Hepatocyte (in vitro differentiated cells): ENCODE results near the gene AGRN. TPM values are rescaled to one million over a fixed set of nuclear protein-coding genes. Genes with fewer than 3 reads are reported as not detected.

Experiments
- DNase-seq: peaks from one replicate; pipeline ENCODE4 v3.0.0-alpha.2; 2016; ENCODE audit warnings: low spot score
- H2AFZ ChIP-seq: fragments of 200-600 bp; sonication (generic); 2 replicates; pipeline ENCODE4 v1.6.0; 2016; ENCODE audit warnings: antibody characterized with exemption, mild to moderate bottlenecking
- H3K27ac ChIP-seq: fragments of 200-600 bp; sonication (generic); 2 replicates; pipeline ENCODE4 v1.5.1; 2016; ENCODE audit warnings: mild to moderate bottlenecking
- H3K27me3 ChIP-seq: fragments of 200-600 bp; sonication (generic); 2 replicates; pipeline ENCODE4 v1.6.1; 2016
- H3K36me3 ChIP-seq: fragments of 200-600 bp; sonication (generic); replicated peaks from 2 replicates; pipeline ENCODE4 v1.5.1; 2016; ENCODE audit warnings: low read depth; ENCODE audit not compliant: insufficient read depth
- H3K4me1 ChIP-seq: fragments of 200-600 bp; sonication (generic); 2 replicates; pipeline ENCODE4 v1.5.1; 2016; ENCODE audit warnings: mild to moderate bottlenecking, moderate library complexity; ENCODE audit not compliant: insufficient read depth
- H3K4me2 ChIP-seq: fragments of 200-600 bp; sonication (generic); 2 replicates; pipeline ENCODE4 v1.6.0; 2016
- H3K4me3 ChIP-seq: fragments of 200-600 bp; sonication (generic); 2 replicates; pipeline ENCODE4 v1.5.1; 2016; ENCODE audit warnings: mild to moderate bottlenecking
- H3K79me2 ChIP-seq: fragments of 200-600 bp; sonication (generic); 2 replicates; pipeline ENCODE4 v1.6.0; 2017; ENCODE audit warnings: mild to moderate bottlenecking
- H3K9me2 ChIP-seq: fragments of 200-600 bp; sonication (generic); replicated peaks from 2 replicates; pipeline ENCODE4 v1.6.0; 2017; ENCODE audit warnings: mild to moderate bottlenecking; ENCODE audit not compliant: insufficient read depth
- H3K9me3 ChIP-seq: fragments of 200-600 bp; sonication (generic); 2 replicates; pipeline ENCODE4 v1.5.1; 2016; ENCODE audit warnings: low read depth, mild to moderate bottlenecking
- H4K20me1 ChIP-seq: fragments of 200-600 bp; sonication (generic); 2 replicates; pipeline ENCODE4 v1.6.0; 2016; ENCODE audit warnings: mild to moderate bottlenecking; ENCODE audit not compliant: insufficient read depth, poor library complexity, severe bottlenecking
- EZH2 ChIP-seq: fragments of 200-600 bp; sonication (generic); IDR thresholded peaks from 2 replicates; pipeline ENCODE4 v1.6.1; 2016; ENCODE audit warnings: antibody characterized with exemption, mild to moderate bottlenecking, borderline replicate concordance
- EZH2phosphoT487 ChIP-seq: fragments of 200-600 bp; sonication (generic); IDR thresholded peaks from one replicate; pipeline ENCODE4 v1.6.1; 2018; ENCODE audit warnings: antibody characterized with exemption, mild to moderate bottlenecking, low read depth, moderate library complexity; ENCODE audit not compliant: unreplicated experiment, severe bottlenecking
- WGBS: methylation state at CpG from one replicate; pipeline ENCODE4 v1.1.6; 2016; ENCODE audit warnings: low lambda C conversion rate; ENCODE audit errors: missing lambda C conversion rate; 5-methylcytosine and 5-hydroxymethylcytosine counted together
- polyA plus RNA-seq: library from polyadenylated mRNA; unstranded; fragments of >200 nt; fragmentation: Nextera tagmentation; extraction: Ambion mirVana; gene quantifications from 2 replicates; pipeline ENCODE4 v1.2.1, GENCODE V29; 2016
- total RNA-seq: library from RNA; depleted of rRNA; stranded (reverse); fragments of >200 nt; gene quantifications from 2 replicates; pipeline ENCODE4 v1.2.3, GENCODE V29; 2014
- TF ChIP-seq, protein P1 (sequence below): fragments of 200-600 bp; sonication (generic); IDR thresholded peaks from 2 replicates; pipeline ENCODE4 v1.5.1; 2016; ENCODE audit warnings: antibody characterized with exemption, mild to moderate bottlenecking; ENCODE audit not compliant: poor library complexity

AGRN gene
- total and polyA plus RNA-seq, 2 experiments from 2014 or later = 53.3 to 81.8 TPM

DNA sequence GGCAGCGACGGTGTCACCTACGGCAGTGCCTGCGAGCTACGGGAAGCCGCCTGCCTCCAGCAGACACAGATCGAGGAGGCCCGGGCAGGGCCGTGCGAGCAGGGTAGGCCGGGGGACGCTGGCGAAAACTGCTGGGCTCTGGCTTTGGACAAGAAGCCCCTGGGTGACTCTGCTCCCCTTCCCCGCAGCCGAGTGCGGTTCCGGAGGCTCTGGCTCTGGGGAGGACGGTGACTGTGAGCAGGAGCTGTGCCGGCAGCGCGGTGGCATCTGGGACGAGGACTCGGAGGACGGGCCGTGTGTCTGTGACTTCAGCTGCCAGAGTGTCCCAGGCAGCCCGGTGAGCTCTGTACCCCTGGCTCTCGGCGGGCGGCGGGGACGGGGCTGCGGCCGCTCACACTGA lies 24.0 kb downstream of the AGRN start:
- Histone ChIP-seq H3K36me3 (no peaks in the 10 kb centered on the region), H3K4me2 (no peak overlapping the region), H3K4me3 (no peak overlapping the region), H3K79me2 (no peaks in the 10 kb centered on the region), H3K27me3 (no peaks in the 10 kb centered on the region), H3K4me1 (peaks cover 14% of the 10 kb centered on the region), H3K9me3 (no peaks in the 10 kb centered on the region), H3K27ac (no peak overlapping the region), H4K20me1 (peaks cover 18% of the 10 kb centered on the region), H2AFZ (no peak overlapping the region), H3K9me2 (no peaks in the 10 kb centered on the region)
- over 99% methylated on average over 33 of the region's 33 CpGs for WGBS
- no peak for TF ChIP-seq EZH2
- TF ChIP-seq, protein P1, sequence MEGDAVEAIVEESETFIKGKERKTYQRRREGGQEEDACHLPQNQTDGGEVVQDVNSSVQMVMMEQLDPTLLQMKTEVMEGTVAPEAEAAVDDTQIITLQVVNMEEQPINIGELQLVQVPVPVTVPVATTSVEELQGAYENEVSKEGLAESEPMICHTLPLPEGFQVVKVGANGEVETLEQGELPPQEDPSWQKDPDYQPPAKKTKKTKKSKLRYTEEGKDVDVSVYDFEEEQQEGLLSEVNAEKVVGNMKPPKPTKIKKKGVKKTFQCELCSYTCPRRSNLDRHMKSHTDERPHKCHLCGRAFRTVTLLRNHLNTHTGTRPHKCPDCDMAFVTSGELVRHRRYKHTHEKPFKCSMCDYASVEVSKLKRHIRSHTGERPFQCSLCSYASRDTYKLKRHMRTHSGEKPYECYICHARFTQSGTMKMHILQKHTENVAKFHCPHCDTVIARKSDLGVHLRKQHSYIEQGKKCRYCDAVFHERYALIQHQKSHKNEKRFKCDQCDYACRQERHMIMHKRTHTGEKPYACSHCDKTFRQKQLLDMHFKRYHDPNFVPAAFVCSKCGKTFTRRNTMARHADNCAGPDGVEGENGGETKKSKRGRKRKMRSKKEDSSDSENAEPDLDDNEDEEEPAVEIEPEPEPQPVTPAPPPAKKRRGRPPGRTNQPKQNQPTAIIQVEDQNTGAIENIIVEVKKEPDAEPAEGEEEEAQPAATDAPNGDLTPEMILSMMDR = no peak
- TF ChIP-seq EZH2phosphoT487 = no peak
- no peak for DNase-seq

DNA sequence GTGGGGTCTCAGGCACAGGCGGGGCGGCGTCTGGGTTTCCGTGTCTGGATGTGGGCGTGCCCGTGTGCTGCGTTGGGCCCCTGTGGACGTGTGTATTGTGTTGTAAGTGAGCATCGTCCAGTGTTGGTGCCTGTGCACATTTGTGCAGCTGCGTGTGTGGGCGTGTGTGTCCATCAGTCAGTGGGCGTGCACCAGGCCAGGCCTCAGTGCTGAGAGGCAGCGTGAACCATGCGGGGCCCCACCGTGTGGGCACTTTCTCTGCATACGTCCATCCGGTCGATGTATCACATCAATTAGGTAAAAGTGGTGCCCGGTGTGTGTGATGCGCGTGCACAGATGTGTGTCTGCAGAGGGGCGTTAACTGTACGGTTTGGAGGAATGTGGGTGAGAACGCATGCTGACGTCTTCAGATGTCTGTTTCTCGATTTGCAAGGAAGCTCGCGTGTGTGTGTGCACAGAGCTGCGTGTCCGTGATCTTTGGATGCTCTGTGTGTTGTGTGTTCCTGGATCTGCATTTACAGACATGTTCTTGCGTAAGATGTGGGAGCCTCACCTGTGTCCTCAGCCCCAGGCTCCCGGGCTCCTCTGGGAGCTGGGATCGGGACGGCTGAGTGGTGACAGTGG lies 24.6 kb downstream of the AGRN start:
- no peaks in the 10 kb centered on the region for H3K79me2 ChIP-seq
- H3K36me3 ChIP-seq = no peaks in the 10 kb centered on the region
- H3K27ac ChIP-seq = no peak overlapping the region
- WGBS = 94% methylated on average over 33 of the region's 34 CpGs
- no peaks in the 10 kb centered on the region for H3K27me3 ChIP-seq
- peaks cover 11% of the 10 kb centered on the region for H3K4me1 ChIP-seq
- no peaks in the 10 kb centered on the region for H3K9me3 ChIP-seq
- H3K9me2 ChIP-seq = no peaks in the 10 kb centered on the region
- no peak overlapping the region for H2AFZ ChIP-seq
- no peak overlapping the region for H3K4me2 ChIP-seq
- TF ChIP-seq EZH2phosphoT487 (no peak), EZH2 (no peak)
- TF ChIP-seq, protein P1 = no peak
- no peak for DNase-seq
- H4K20me1 ChIP-seq = peaks cover 16% of the 10 kb centered on the region
- H3K4me3 ChIP-seq = no peak overlapping the region

DNA sequence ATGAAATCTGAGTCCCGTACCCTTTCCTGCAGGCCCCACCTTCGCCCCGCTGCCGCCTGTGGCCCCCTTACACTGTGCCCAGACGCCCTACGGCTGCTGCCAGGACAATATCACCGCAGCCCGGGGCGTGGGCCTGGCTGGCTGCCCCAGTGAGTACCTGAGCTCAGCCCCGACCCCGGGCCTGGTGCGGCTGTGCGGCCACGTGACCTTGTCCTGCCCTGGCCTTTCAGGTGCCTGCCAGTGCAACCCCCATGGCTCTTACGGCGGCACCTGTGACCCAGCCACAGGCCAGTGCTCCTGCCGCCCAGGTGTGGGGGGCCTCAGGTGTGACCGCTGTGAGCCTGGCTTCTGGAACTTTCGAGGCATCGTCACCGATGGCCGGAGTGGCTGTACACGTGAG lies 25.2 kb downstream of the AGRN start:
- Histone ChIP-seq H3K27ac (no peak overlapping the region), H3K4me1 (peaks cover 5% of the 10 kb centered on the region), H3K9me3 (no peaks in the 10 kb centered on the region), H3K36me3 (no peaks in the 10 kb centered on the region), H3K4me2 (no peak overlapping the region), H3K27me3 (no peaks in the 10 kb centered on the region), H3K9me2 (no peaks in the 10 kb centered on the region), H3K79me2 (no peaks in the 10 kb centered on the region), H3K4me3 (no peak overlapping the region), H4K20me1 (peaks cover 11% of the 10 kb centered on the region), H2AFZ (no peak overlapping the region)
- no peak for DNase-seq
- TF ChIP-seq EZH2phosphoT487 = no peak
- TF ChIP-seq, protein P1 = no peak
- TF ChIP-seq EZH2 = no peak
- WGBS = 96% methylated on average over 23 of the region's 23 CpGs

DNA sequence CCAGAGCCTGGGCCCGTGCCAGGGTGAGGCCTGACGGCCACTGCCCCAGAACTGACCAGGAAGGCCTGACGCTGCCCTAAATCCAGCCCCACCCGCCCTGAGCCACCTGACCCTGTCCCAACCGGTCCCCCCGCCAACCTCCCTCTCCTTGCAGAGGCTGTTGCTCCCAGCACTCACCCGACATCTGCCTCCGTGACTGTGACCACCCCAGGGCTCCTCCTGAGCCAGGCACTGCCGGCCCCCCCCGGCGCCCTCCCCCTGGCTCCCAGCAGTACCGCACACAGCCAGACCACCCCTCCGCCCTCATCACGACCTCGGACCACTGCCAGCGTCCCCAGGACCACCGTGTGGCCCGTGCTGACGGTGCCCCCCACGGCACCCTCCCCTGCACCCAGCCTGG lies 26.3 kb downstream of the AGRN start:
- Histone ChIP-seq H3K27me3 (no peaks in the 10 kb centered on the region), H3K4me3 (no peak overlapping the region), H3K79me2 (no peaks in the 10 kb centered on the region), H3K9me2 (no peaks in the 10 kb centered on the region), H2AFZ (no peak overlapping the region), H3K4me2 (no peak overlapping the region), H4K20me1 (peaks cover 4% of the 10 kb centered on the region), H3K27ac (no peak overlapping the region), H3K36me3 (no peaks in the 10 kb centered on the region), H3K9me3 (no peaks in the 10 kb centered on the region), H3K4me1 (no peaks in the 10 kb centered on the region)
- TF ChIP-seq EZH2phosphoT487 (no peak), EZH2 (no peak)
- TF ChIP-seq, protein P1 = no peak
- WGBS = 96% methylated on average over 11 of the region's 20 CpGs
- DNase-seq = no peak
